K562 (cell line): ENCODE results near the gene TRAF3. TPM values are rescaled to one million over a fixed set of nuclear protein-coding genes. Genes with fewer than 3 reads are reported as not detected.

Source experiments
- ATAC-seq: fragments of 200-7000 bp; cut with Tn5 transposase; 3 replicates; pipeline ENCODE4 v1.9.1; 2020; ENCODE audit warnings: moderate library complexity
- BruUV-seq: library from RNA; stranded (reverse); fragments of 400-500 nt; replicated peaks from 2 replicates; lab custom pipeline; 2021; lab: Mats Ljungman, UMichigan
- CTCF ChIA-PET: fragments of 300-600 bp; formaldehyde crosslinking; extraction: SDS; loops from one replicate; lab custom pipeline; 2021; ENCODE audit warnings: low intra/inter-chr PET ratio; lab: Yijun Ruan, JAX
- POLR2A ChIA-PET: fragments of 300-600, 350-650 bp; sonication (Branson Sonifier 250); formaldehyde crosslinking; extraction: SDS; loops from one replicate; lab custom pipeline; 2021; ENCODE audit warnings: antibody characterized with exemption, inconsistent platforms; lab: Yijun Ruan, JAX
- DNase-seq, 4 experiments: peaks; one replicate each; pipeline versions ENCODE4 v3.0.0 to v3.0.0-alpha.2; 2011 to 2018; ENCODE audit warnings: low spot score in 3 of 4, mixed read lengths in 3 of 4; ENCODE audit errors: extremely low read depth in 1 of 4
- FAIRE-seq: peaks from 2 replicates; lab custom pipeline; 2011; peaks lifted over from hg19 to GRCh38; lab: Jason Lieb, UNC
- H2AFZ ChIP-seq: 2 replicates; pipeline ENCODE4 v1.6.0; 2011; ENCODE audit warnings: low read depth, low read length, control low read depth, inconsistent platforms
- H3K27ac ChIP-seq: fragments of 200-600 bp; 3 replicates; pipeline ENCODE4 v1.8.0; 2011; ENCODE audit warnings: low read depth, mild to moderate bottlenecking, control low read depth, inconsistent platforms, low read length, moderate library complexity, mixed read lengths; ENCODE audit errors: extremely low read depth
- H3K27me3 ChIP-seq, 2 experiments: fragments of 300-600 bp in 1 of 2; 2 replicates in 1 of 2; 3 replicates in 1 of 2; pipeline versions ENCODE4 v1.6.0 to v1.8.0; 2011; ENCODE audit warnings: inconsistent platforms in 2 of 2, low read length in 2 of 2, mild to moderate bottlenecking in 1 of 2, mixed read lengths in 1 of 2, moderate library complexity in 1 of 2; ENCODE audit not compliant: control insufficient read depth in 2 of 2, insufficient read depth in 2 of 2
- H3K36me3 ChIP-seq: fragments of 300-600 bp; 3 replicates; pipeline ENCODE4 v1.8.0; 2011; ENCODE audit warnings: mild to moderate bottlenecking, low read length, inconsistent platforms; ENCODE audit not compliant: control insufficient read depth, insufficient read depth
- H3K4me1 ChIP-seq, 2 experiments: fragments of 200-600 bp in 1 of 2; replicated peaks in 1 of 2; 2 replicates in 1 of 2; 3 replicates in 1 of 2; pipeline versions ENCODE4 v1.5.1 to v1.8.0; 2011; ENCODE audit warnings: inconsistent platforms in 2 of 2, low read length in 2 of 2, mild to moderate bottlenecking in 1 of 2, mixed read lengths in 1 of 2, moderate library complexity in 1 of 2; ENCODE audit not compliant: control insufficient read depth in 2 of 2, insufficient read depth in 2 of 2
- H3K4me2 ChIP-seq: 2 replicates; pipeline ENCODE4 v1.6.1; 2011; ENCODE audit warnings: low read length, control low read depth, inconsistent platforms, mixed read lengths; ENCODE audit not compliant: insufficient read depth
- H3K4me3 ChIP-seq: fragments of 200-600 bp; sonication (generic), shearing (Covaris generic); 2 replicates; pipeline ENCODE4 v1.5.1; 2016; ENCODE audit warnings: control low read depth, inconsistent platforms
- H3K79me2 ChIP-seq: fragments of 200-600 bp; 3 replicates; pipeline ENCODE4 v1.8.0; 2011; ENCODE audit warnings: low read length, inconsistent platforms; ENCODE audit not compliant: control insufficient read depth, insufficient read depth
- H3K9ac ChIP-seq, 2 experiments: 2 replicates each; pipeline versions ENCODE4 v1.6.0 to v1.6.1; 2011; ENCODE audit warnings: low read depth in 2 of 2, low read length in 2 of 2, control low read depth in 1 of 2, inconsistent platforms in 1 of 2, mild to moderate bottlenecking in 1 of 2, mixed read lengths in 1 of 2; ENCODE audit not compliant: insufficient read depth in 1 of 2
- H3K9me1 ChIP-seq: one replicate; pipeline ENCODE4 v1.6.0; 2011; ENCODE audit warnings: inconsistent platforms, mild to moderate bottlenecking, low read length, moderate library complexity; ENCODE audit not compliant: control insufficient read depth, insufficient read depth
- H3K9me3 ChIP-seq: replicated peaks from 2 replicates; pipeline ENCODE4 v1.5.1; 2011; ENCODE audit warnings: low read depth, low read length, inconsistent platforms; ENCODE audit not compliant: control insufficient read depth, insufficient read depth
- H4K20me1 ChIP-seq: replicated peaks from 2 replicates; pipeline ENCODE4 v1.6.1; 2011; ENCODE audit warnings: low read length, inconsistent platforms, mixed read lengths; ENCODE audit not compliant: control insufficient read depth, insufficient read depth
- CEBPB ChIP-seq: fragments of 450-650 bp; IDR thresholded peaks from 2 replicates; pipeline ENCODE4 v1.6.1; 2016; ENCODE audit warnings: missing genetic modification characterization, missing compliant biosample characterization
- E2F5 ChIP-seq: sonication (generic); formaldehyde crosslinking; IDR thresholded peaks from 2 replicates; pipeline ENCODE4 v1.8.0; 2022; ENCODE audit warnings: mild to moderate bottlenecking, missing genetic modification reagents
- MAFG ChIP-seq: fragments of 450-650 bp; conservative IDR thresholded peaks from 2 replicates; pipeline ENCODE4 v1.6.1; 2016; ENCODE audit warnings: missing genetic modification characterization, missing compliant biosample characterization
- PRDM10 ChIP-seq: fragments of 450-650 bp; IDR thresholded peaks from 2 replicates; pipeline ENCODE4 v1.6.1; 2018; ENCODE audit not compliant: partially characterized antibody
- WGBS: fragments of 100-300 bp; shearing (Covaris generic); methylation state at CpG from one replicate; pipeline ENCODE4 v1.1.6; 2016; ENCODE audit warnings: low coverage, mixed read lengths; ENCODE audit not compliant: insufficient coverage; ENCODE audit errors: missing lambda C conversion rate; 5-methylcytosine and 5-hydroxymethylcytosine counted together
- in situ Hi-C: fragments of 300-500 bp; cut with MboI; formaldehyde crosslinking; loops from 4 replicates; pipeline ENCODE4 v1.15.0; 2018; ENCODE audit warnings: inconsistent platforms, mixed read lengths
- intact Hi-C: fragments of 100-400 bp; cut with micrococcal nuclease; formaldehyde crosslinking; loops from 2 replicates; pipeline ENCODE4 v1.14.2; 2022
- polyA plus RNA-seq, 8 experiments: library from polyadenylated mRNA; depleted of rRNA in 4 of 8; stranded (reverse) in 5 of 8; unstranded in 3 of 8; fragments of >200 nt; fragmentation: Nextera tagmentation in 2 of 8; fragmentation: Illumina TruSeq in 1 of 8; extraction: Ambion mirVana in 2 of 8; extraction: Trizol in 1 of 8; gene quantifications; 2 replicates each; pipeline versions ENCODE4 v1.2.1 to v1.2.3, GENCODE V29; 2011 to 2014; ENCODE audit warnings: inconsistent platforms in 1 of 8, missing spikeins in 1 of 8
- total RNA-seq, 7 experiments: library from RNA; depleted of rRNA in 6 of 7; stranded (reverse); fragments of >200 nt in 6 of 7; fragmentation: Illumina TruSeq in 2 of 7; extraction: Trizol in 2 of 7; gene quantifications; 2 replicates each; pipeline versions ENCODE4 v1.2.1 to v1.2.3, GENCODE V29; 2011 to 2021; ENCODE audit warnings: low replicate concordance in 1 of 7

TRAF3 gene
- total and polyA plus RNA-seq, 9 of the 15 experiments (the other 6 are each of a cell fraction or from before 2014, with no cell fraction given) = 0.52 to 21.3 (median 9.9) TPM

- FAIRE-seq = no peak
These were observed 126.8 kb downstream of the TRAF3 start for GRCh38 chr14:102903889-102904512.

More at GRCh38 chr14:102903889-102904512, 126.8 kb downstream of the TRAF3 start:
- ChIA-PET POLR2A (interaction anchor here (0.7 to 1.1 kb wide), 2 partner anchors 11 to 152 kb away, joined by 3 read pairs; no protein-coding TSS in a partner anchor), CTCF (no interaction called here)
- WGBS = 80% methylated on average over 5 of the region's 7 CpGs
- BruUV-seq = no TSS peak
- H3K36me3 ChIP-seq = peaks cover 8% of the 10 kb centered on the region; the same call in 1 of the 3 replicates
- H3K4me1 ChIP-seq = peaks cover 0 to 5% of the 10 kb centered on the region in 2 experiments; a peak in 1 of 5 replicates
- intact Hi-C loops (no loop called here), in situ Hi-C loops (loop anchor here (25.0 kb wide), 1 partner anchor 392 kb away; the partner anchor contains the start of gene ANKRD9)
- no peaks in the 10 kb centered on the region for H3K79me2 ChIP-seq
- ATAC-seq = no peak
- H3K27me3 ChIP-seq = no peaks in the 10 kb centered on the region
- no peak overlapping the region for H3K9ac ChIP-seq
- TF ChIP-seq PRDM10 = no peak
- no peak for TF ChIP-seq CEBPB (tag)
- TF ChIP-seq E2F5 (CRISPR knock-in tag) = no peak
- no peak for TF ChIP-seq MAFG (tag)
- H3K9me3 ChIP-seq = no peaks in the 10 kb centered on the region
- DNase-seq = no peak
- no peak overlapping the region for H2AFZ ChIP-seq
- H3K4me2 ChIP-seq = no peak overlapping the region
- no peaks in the 10 kb centered on the region for H4K20me1 ChIP-seq
- no peaks in the 10 kb centered on the region for H3K9me1 ChIP-seq
- H3K4me3 ChIP-seq = no peak overlapping the region
- no peak overlapping the region for H3K27ac ChIP-seq
